ENCODE results near the gene SLC1A5. TPM values are rescaled to one million over a fixed set of nuclear protein-coding genes. Genes with fewer than 3 reads are reported as not detected.

Gene SLC1A5
- total RNA-seq, 1 experiment from 2014 or later: 239 TPM

- Mint-ChIP-seq H3K27me3 (ENCODE audit: low read depth) (no peaks in the 10 kb centered on the region), H3K4me1 (peaks cover 10% of the 10 kb centered on the region), H3K27ac (no peak overlapping the region), H3K36me3 (no peaks in the 10 kb centered on the region), H3K4me3 (no peak overlapping the region), H3K9me3 (0 out of 2 replicates have a peak, but pooled peaks cover 4% of the 10 kb centered on the region)
- no peak for TF ChIP-seq PRRX2 (CRISPR knock-in tag; IDR thresholded peaks at IDR 0.05)
- TF ChIP-seq ZNF425 (CRISPR knock-in tag; conservative IDR thresholded peaks at IDR 0.05): no peak
- no peak for TF ChIP-seq FOXJ3 (CRISPR knock-in tag; IDR thresholded peaks at IDR 0.05; ENCODE audit: borderline replicate concordance)
- 0 out of 2 replicates have a peak, but pooled peaks have one; percentile 10 for TF ChIP-seq GABPB1 (CRISPR knock-in tag; IDR thresholded peaks at IDR 0.05)
- peak; percentile 26 for DNase-seq (ENCODE audit: low spot score)
- ChIA-PET POLR2A (interaction anchor here (1.0 kb wide), 1 partner anchor 44 kb away, joined by 3 read pairs; no protein-coding TSS in a partner anchor), CTCF (interaction anchor here (0.8 to 2.2 kb wide), 5 partner anchors 8 to 68 kb away, joined by 3 to 8 read pairs (median 4); partner anchors contain the start of gene SLC1A5)
- ATAC-seq: peak; percentile 54
Observed at GRCh38 chr19:46821512-46822409, 33.4 kb upstream of the SLC1A5 start.

GRCh38 chr19:46818812-46819211 lies 30.4 kb upstream of the SLC1A5 start:
- peaks cover 10% of the 10 kb centered on the region for H3K4me1 Mint-ChIP-seq
- DNase-seq (ENCODE audit: low spot score) (peak; percentile 41), ATAC-seq (peak; percentile 79)
- no peaks in the 10 kb centered on the region for H3K36me3 Mint-ChIP-seq
- no peak overlapping the region for H3K4me3 Mint-ChIP-seq
- H3K9me3 Mint-ChIP-seq: 0 out of 2 replicates have a peak, but pooled peaks cover 4% of the 10 kb centered on the region
- ChIA-PET POLR2A (no interaction called here), CTCF (interaction anchor here (1.3 kb wide), 1 partner anchor 61 kb away, joined by 3 read pairs; no protein-coding TSS in a partner anchor)
- TF ChIP-seq NFYB (CRISPR knock-in tag; conservative IDR thresholded peaks at IDR 0.05; ENCODE audit: low read depth) (peak; percentile 87), ATF2 (CRISPR knock-in tag; IDR thresholded peaks at IDR 0.05; ENCODE audit: borderline replicate concordance, low read depth) (no peak), ZBTB43 (CRISPR knock-in tag; IDR thresholded peaks at IDR 0.05) (no peak), HMGXB4 (CRISPR knock-in tag; IDR thresholded peaks at IDR 0.05) (no peak), ZNF512 (CRISPR knock-in tag; IDR thresholded peaks at IDR 0.05; ENCODE audit: borderline replicate concordance) (no peak)
- no peak overlapping the region for H3K27ac Mint-ChIP-seq
- H3K27me3 Mint-ChIP-seq (ENCODE audit: low read depth): no peaks in the 10 kb centered on the region; the same call in 1 of the 2 replicates
